Mesodermal cell (in vitro differentiated cells): Measurements from ENCODE around the gene FGD6.
"Not testable (repeated sequence)": the region's sequence is repeated elsewhere in the genome, so short reads cannot be mapped to it uniquely, and the experiment has no call there.

Experiments used
- H3K27ac ChIP-seq: 2 replicates; pipeline ENCODE4 v1.7.0; 2013; ENCODE audit warnings: mild to moderate bottlenecking, low read depth, low read length, moderate library complexity; ENCODE audit not compliant: severe bottlenecking
- H3K36me3 ChIP-seq: 2 replicates; pipeline ENCODE4 v1.7.1; 2013; ENCODE audit warnings: mild to moderate bottlenecking, low read length, moderate library complexity; ENCODE audit not compliant: control insufficient read depth, insufficient read depth
- H3K4me1 ChIP-seq: one replicate; pipeline ENCODE4 v1.7.1; 2013; ENCODE audit warnings: mild to moderate bottlenecking, low read length; ENCODE audit not compliant: insufficient read depth, control insufficient read depth, poor library complexity, severe bottlenecking
- H3K4me3 ChIP-seq: 2 replicates; pipeline ENCODE4 v1.7.0; 2013; ENCODE audit warnings: low read length, control low read depth, mild to moderate bottlenecking; ENCODE audit not compliant: insufficient read depth, poor library complexity, severe bottlenecking; ENCODE audit errors: extremely low read depth
- H3K9me3 ChIP-seq: 2 replicates; pipeline ENCODE4 v1.7.1; 2013; ENCODE audit warnings: mild to moderate bottlenecking, low read length, moderate library complexity; ENCODE audit not compliant: control insufficient read depth
- WGBS, 2 experiments: methylation state at CpG; one replicate each; pipeline ENCODE4 v1.1.5; 2013; ENCODE audit warnings: missing lambda C conversion rate in 2 of 2; ENCODE audit not compliant: insufficient coverage in 2 of 2; 5-methylcytosine and 5-hydroxymethylcytosine counted together

FGD6 gene

DNA sequence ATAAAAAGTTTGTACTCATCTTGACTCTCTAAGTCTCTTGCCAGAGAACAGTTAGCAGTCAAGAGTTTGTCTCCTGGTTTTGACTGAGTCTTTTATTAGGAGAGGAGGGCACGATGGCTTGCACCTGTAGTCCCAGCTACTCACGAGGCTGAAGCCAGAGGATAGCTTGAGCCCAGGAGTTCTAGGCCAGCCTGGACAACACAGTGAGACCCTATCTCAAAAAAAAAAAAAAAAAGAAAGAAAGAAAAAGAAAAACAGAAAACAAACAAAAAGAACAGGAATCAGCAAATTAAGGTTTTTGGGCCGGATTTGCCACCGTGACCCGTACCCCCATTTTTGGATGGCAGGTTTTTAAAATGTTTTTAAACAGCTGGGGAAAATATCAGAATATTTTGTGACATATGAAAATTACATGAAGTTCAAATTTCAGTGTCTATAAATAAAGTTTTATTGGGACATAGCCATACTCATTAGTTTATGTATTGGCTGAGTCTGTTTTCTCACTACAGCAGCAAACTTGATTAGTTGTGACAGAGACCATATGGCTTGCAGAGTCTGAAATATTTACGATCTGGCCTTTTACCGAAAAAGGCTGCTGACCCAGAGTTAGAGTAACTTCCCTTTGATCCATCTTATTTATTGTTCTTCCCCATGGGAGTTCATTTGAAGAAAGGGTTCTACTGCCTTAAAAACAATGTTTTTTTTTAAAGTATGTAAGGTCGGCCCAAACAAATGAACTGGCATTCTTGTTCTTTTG, 31.5 kb upstream of the FGD6 start:
- Histone ChIP-seq H3K9me3 (no peaks in the 10 kb centered on the region), H3K27ac (peak overlapping the region; percentile 52), H3K4me1 (no peaks in the 10 kb centered on the region), H3K36me3 (peaks cover 35% of the 10 kb centered on the region), H3K4me3 (no peak overlapping the region)
- 88 to 90% methylated on average over 4 to 5 of the region's 8 CpGs for WGBS, 2 experiments

DNA sequence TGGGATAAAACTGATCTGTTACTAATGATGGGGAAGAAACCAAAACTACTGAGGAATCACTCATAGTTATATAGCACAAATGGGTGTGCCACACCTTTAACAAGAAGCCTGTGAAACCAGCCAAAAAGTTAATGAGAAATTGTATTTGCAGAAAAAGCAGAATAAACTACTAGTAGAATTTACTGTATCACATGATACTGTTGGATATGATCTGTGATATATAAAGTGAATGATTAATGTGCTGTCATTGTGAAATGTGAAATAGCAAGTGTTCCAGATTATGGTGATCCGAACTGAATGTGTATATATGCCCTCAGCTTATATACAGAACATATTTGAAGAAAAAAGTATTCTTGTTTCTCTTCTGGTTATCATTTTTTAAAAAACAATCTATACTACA, 30.8 kb upstream of the FGD6 start:
- WGBS, 2 experiments, result no CpG with 5 or more reads among the region's 1 CpG
- no peak overlapping the region for H3K27ac ChIP-seq
- no peaks in the 10 kb centered on the region for H3K9me3 ChIP-seq
- peaks cover 33% of the 10 kb centered on the region for H3K36me3 ChIP-seq
- H3K4me1 ChIP-seq, result no peaks in the 10 kb centered on the region
- H3K4me3 ChIP-seq, result no peak overlapping the region

DNA sequence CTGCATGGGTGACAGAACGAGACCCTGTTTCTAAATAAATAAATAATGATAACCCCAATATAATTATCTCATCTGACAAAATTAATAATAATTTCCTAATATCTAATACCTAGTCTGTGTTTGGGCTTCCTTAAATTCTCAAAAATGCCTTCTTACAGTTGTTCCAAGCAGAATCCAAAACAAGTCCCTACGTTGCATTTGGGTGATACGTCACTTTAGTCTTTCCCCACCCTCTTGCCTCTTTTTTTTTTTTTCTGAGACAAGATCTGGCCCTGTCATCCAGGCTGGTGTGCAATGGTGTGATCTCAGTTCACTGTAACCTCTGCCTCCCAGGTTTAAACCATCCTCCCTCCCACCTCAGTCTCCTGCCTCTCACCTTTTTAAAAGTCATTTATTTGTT, 27.1 kb upstream of the FGD6 start:
- Histone ChIP-seq H3K27ac (no peak overlapping the region), H3K4me3 (no peak overlapping the region), H3K36me3 (peaks cover 37% of the 10 kb centered on the region)

DNA sequence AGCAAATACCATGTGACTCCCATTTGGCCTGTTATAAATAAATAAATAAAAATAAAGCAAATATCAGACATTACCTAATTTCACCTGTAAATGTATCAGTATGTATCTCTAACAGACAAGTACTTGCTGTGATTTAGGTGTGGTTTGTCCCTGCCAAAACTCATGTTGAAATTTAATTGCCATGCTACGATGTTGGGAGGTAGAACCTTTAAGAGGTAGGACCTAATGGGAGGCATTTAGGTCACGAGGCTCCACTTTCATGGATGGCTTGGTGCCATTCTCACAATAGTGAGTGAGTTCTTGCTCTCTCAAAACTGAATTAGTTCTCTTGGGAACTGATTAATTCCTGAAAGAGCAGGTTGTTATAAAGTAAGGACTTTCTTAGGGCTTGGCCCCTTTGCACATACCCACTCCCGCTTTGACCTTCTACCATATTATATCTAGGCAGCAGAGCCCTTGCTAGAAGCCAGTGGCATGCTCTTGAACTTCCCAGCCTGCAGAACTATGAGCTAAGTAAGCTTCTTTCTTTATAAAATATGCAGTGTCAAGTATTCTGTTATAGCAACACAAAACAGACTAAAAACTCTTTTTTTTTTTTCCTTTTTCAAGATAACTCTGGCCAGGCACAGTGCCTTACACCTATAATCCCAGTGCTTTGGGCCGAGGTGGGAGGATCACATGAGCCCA, 26.4 kb upstream of the FGD6 start:
- no peaks in the 10 kb centered on the region for H3K9me3 ChIP-seq
- WGBS, 2 experiments, result 96 to 97% methylated on average over 3 of the region's 4 CpGs
- H3K27ac ChIP-seq, result no peak overlapping the region
- H3K4me1 ChIP-seq, result no peaks in the 10 kb centered on the region
- H3K4me3 ChIP-seq, result no peak overlapping the region
- peaks cover 37% of the 10 kb centered on the region for H3K36me3 ChIP-seq

More for the DNA sequence above, 27.1 kb upstream of the FGD6 start:
- 78 to 93% methylated on average over 2 of the region's 3 CpGs for WGBS, 2 experiments
- Histone ChIP-seq H3K9me3 (no peaks in the 10 kb centered on the region), H3K4me1 (no peaks in the 10 kb centered on the region)

DNA sequence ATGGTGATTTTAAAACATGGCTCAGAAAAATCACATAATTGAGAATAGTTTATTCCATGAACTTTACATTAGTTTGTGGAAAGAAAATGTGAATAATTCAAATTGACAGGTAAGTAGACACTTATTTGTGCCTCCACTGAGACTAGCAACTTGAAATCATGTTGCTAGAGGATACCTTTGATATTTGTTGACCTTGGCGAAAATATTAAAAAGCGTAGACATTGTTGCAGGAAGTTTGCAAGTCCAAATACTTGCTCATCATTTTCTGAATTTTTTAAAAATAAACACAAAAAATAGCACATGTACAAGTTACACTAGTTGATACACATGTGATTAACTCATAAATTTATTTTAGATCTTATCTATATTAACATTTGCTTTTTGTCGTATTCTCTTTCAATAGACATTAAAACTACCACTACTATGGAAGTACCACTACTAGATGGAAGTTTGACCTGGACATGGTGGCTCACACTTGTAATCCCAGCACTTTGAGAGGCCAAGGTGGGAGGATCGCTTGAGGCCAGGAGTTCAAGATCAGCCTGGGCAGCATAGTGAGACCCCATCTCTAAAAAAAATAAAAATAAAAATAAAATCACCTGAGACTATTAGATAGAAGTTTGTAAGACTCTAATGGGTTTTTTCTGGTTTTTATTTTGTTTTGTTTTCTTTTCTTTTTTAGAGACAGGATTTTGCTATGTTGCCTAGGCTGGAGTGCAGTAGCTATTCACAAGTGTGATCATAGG, 24.7 kb upstream of the FGD6 start:
- 100% methylated on average over 2 to 3 of the region's 4 CpGs for WGBS, 2 experiments
- Histone ChIP-seq H3K4me1 (no peaks in the 10 kb centered on the region), H3K4me3 (no peak overlapping the region), H3K9me3 (no peaks in the 10 kb centered on the region), H3K36me3 (peaks cover 37% of the 10 kb centered on the region), H3K27ac (no peak overlapping the region)

DNA sequence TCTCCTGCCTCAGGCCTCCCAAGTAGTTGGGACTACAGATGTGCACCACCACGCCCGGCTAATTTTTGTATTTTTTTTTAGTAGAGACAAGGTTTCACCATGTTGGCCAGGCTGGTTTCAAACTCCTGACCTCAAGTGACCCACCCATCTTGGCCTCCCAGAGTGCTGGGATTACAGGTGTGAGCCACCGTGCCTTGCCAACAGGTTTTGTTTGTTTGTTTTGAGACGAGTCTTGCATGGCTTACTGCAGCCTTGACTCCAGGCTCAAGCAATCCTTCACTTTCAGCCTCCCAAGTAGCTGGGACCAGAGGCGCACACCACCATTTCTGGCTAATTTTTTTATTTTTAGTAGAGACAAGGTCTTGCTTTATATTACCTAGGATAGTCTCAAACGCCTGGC, 23.9 kb upstream of the FGD6 start:
- not testable (repeated sequence) for H3K9me3 ChIP-seq, H3K27ac ChIP-seq, H3K4me1 ChIP-seq, H3K4me3 ChIP-seq
- peaks cover 37% of the 10 kb centered on the region for H3K36me3 ChIP-seq
- 88 to 100% methylated on average over 2 to 4 of the region's 6 CpGs for WGBS, 2 experiments

DNA sequence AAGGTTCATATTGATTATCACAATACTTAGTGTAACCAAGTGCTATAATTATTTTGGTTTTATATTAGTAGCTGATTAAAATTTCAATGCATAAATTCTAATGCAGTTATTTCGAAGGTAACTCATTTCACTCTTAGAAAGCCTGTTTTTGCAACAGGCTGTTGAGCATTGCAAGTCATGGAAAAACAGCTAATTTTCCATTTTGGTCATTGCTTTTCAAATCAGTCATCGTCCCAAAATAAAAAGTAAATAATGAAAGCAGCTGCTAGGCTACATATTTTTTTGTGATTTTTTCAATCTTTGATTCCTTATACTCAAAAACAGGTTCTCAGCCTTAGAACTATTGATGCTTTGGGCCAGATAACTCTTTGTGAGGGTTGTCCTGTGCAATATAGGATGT, 23.3 kb upstream of the FGD6 start:
- no peak overlapping the region for H3K4me3 ChIP-seq
- H3K27ac ChIP-seq, result no peak overlapping the region
- WGBS, 2 experiments, result 78 to 100% methylated on average over 1 of the region's 2 CpGs
- peaks cover 32% of the 10 kb centered on the region for H3K36me3 ChIP-seq
- H3K4me1 ChIP-seq, result no peaks in the 10 kb centered on the region
- H3K9me3 ChIP-seq, result no peaks in the 10 kb centered on the region

DNA sequence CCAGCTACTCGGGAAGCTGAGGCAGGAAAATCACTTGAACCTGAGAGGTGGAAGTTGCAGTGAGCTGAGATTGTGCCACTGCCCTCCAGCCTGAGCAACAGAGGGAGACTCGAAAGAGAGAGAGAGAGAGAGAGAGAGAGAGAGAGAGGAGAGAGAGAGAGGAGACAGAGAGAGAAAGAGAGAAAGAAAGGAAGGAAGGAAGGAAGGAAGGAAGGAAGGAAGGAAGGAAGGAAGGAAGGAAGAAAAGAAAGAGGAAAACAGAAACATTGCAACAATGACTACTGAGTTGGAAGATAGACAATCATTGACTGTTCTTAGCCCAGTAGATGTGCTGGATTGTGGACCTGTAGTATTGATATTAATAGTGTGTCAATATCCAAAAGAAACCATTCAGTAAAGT, 22.6 kb upstream of the FGD6 start:
- not testable (repeated sequence) for H3K4me3 ChIP-seq, H3K4me1 ChIP-seq, H3K9me3 ChIP-seq, H3K27ac ChIP-seq
- H3K36me3 ChIP-seq, result peaks cover 27% of the 10 kb centered on the region
- WGBS, 2 experiments, result 88 to 100% methylated on average over 2 of the region's 2 CpGs

DNA sequence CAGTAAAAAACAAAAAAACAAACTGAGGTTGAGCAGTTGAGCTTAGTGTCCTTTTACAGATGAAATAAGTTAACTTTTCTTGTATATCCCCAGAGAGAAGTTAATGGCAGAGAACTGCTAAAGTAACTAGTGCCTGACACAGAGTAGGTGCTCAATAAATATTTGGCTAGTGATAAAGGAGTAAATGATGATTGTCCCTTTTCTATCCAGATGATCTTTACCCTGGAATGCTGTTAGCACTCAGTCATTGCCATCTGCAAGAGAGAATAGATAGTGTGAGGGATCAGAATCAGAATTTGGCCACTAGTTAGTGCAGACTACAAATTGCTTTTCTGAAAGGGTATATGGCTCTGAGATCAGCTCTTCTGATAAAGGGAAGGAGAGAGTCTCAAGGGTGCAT, 21.9 kb upstream of the FGD6 start:
- Histone ChIP-seq H3K4me3 (no peak overlapping the region), H3K9me3 (no peaks in the 10 kb centered on the region), H3K4me1 (no peaks in the 10 kb centered on the region), H3K36me3 (peaks cover 28% of the 10 kb centered on the region), H3K27ac (no peak overlapping the region)

DNA sequence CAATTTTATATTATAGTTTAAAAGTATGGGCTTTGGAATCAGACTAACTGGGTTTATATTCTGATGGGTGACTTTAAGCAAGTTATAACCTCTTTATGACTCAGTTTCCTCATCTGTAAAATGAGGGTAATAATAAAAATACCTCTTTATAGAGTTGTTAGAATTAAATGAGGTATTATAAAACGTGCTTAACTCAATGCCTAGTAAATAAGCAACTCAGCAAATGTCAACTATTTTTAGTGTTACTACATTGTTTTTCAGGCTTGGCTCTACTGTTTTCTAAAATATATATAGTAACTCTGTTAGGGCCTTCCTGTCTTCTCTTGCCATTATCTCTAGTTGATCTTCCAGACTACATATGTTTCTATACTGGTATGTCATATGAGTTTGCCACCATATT, 20.9 kb upstream of the FGD6 start:
- Histone ChIP-seq H3K9me3 (no peaks in the 10 kb centered on the region), H3K36me3 (peaks cover 21% of the 10 kb centered on the region), H3K4me1 (no peaks in the 10 kb centered on the region), H3K4me3 (no peak overlapping the region), H3K27ac (no peak overlapping the region)
- WGBS, 2 experiments, result no CpG with 5 or more reads among the region's 1 CpG

DNA sequence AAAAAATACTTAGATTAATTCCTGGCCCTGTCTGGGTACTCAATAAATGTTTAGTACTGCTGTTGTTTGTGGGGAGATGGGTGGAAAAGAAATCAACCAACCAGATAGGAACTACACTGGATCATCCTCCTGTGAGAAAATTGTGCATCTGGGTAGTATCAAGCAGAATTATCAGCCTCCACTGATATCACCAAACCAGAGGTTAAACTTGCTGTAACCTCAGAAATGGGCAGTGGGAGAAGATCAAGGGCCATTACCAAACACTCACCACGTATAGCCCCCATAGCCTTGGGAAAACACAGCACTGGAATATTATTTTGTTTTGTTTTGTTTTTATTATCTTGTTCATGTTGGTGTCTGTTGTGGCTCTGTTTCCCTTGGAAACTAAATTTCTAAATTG, 20.0 kb upstream of the FGD6 start:
- Histone ChIP-seq H3K36me3 (peaks cover 18% of the 10 kb centered on the region), H3K4me3 (no peak overlapping the region), H3K27ac (no peak overlapping the region), H3K9me3 (no peaks in the 10 kb centered on the region), H3K4me1 (no peaks in the 10 kb centered on the region)
- no CpG with 5 or more reads among the region's 1 CpG for WGBS, 2 experiments
